ENCODE results near the gene INTS15. TPM values are rescaled to one million over a fixed set of nuclear protein-coding genes. Genes with fewer than 3 reads are reported as not detected.

INTS15 gene
- total RNA-seq, 1 experiment from 2014 or later, result 21.4 TPM

GRCh38 chr7:6612819-6613218, 23.0 kb downstream of the INTS15 start:
- no TSS peak for BruUV-seq (replicated peaks)

GRCh38 chr7:6613706-6614105, 23.9 kb downstream of the INTS15 start:
- H3K9me2 ChIP-seq (ENCODE audit: insufficient read depth), result no peaks in the 10 kb centered on the region
- H3K4me2 ChIP-seq, result 0 out of 2 replicates have a peak overlapping the region, but pooled peaks have one; percentile 4
- peaks cover 28% of the 10 kb centered on the region; the same call in 1 of the 2 replicates for H3F3A ChIP-seq (ENCODE audit: insufficient read depth, low read depth)
- no peaks in the 10 kb centered on the region for H3K79me2 ChIP-seq (ENCODE audit: low read depth)
- no peak for TF ChIP-seq EZH2 (IDR thresholded peaks at IDR 0.05; ENCODE audit: low read depth)
- TF ChIP-seq CTCF (conservative IDR thresholded peaks at IDR 0.05), result no peak
- H3K27ac ChIP-seq, result no peak overlapping the region
- H3K9me3 ChIP-seq (ENCODE audit: insufficient read depth, low read depth), result no peaks in the 10 kb centered on the region
- no peaks in the 10 kb centered on the region for H3K27me3 ChIP-seq (ENCODE audit: insufficient read depth, low read depth)
- DNase-seq, result peak in 1 of 2 experiments; percentile 42
- POLR2A ChIA-PET (ENCODE audit: unreplicated experiment), result no interaction called here
- H3K4me1 ChIP-seq (replicated peaks; ENCODE audit: insufficient read depth), result 0 out of 2 replicates have a peak, but pooled peaks cover 14% of the 10 kb centered on the region
- H3K36me3 ChIP-seq (ENCODE audit: low read depth), result no peaks in the 10 kb centered on the region
- CTCF ChIA-PET, result no interaction called here
- no peak overlapping the region for H2AFZ ChIP-seq
- H3K4me3 ChIP-seq, result no peak overlapping the region
- intact Hi-C loops (cut with micrococcal nuclease; ENCODE audit: unreplicated experiment), result no loop called here
- no peaks in the 10 kb centered on the region for H4K20me1 ChIP-seq (ENCODE audit: insufficient read depth)
- BruUV-seq (replicated peaks), result no TSS peak

More at GRCh38 chr7:6612819-6613218, 23.0 kb downstream of the INTS15 start:
- peaks cover 28% of the 10 kb centered on the region; the same call in 1 of the 2 replicates for H3F3A ChIP-seq (ENCODE audit: insufficient read depth, low read depth)
- CTCF ChIA-PET, result interaction anchor here (0.6 kb wide), 1 partner anchor 23 kb away, joined by 4 read pairs; the partner anchor contains the start of gene INTS15
- H3K4me3 ChIP-seq, result no peak overlapping the region
- H3K79me2 ChIP-seq (ENCODE audit: low read depth), result no peaks in the 10 kb centered on the region
- TF ChIP-seq CTCF (conservative IDR thresholded peaks at IDR 0.05) (no peak), EZH2 (IDR thresholded peaks at IDR 0.05; ENCODE audit: low read depth) (no peak)
- H4K20me1 ChIP-seq (ENCODE audit: insufficient read depth), result no peaks in the 10 kb centered on the region
- no peaks in the 10 kb centered on the region for H3K36me3 ChIP-seq (ENCODE audit: low read depth)
- 0 out of 2 replicates have a peak, but pooled peaks cover 14% of the 10 kb centered on the region for H3K4me1 ChIP-seq (replicated peaks; ENCODE audit: insufficient read depth)
- H3K4me2 ChIP-seq, result no peak overlapping the region
- H2AFZ ChIP-seq, result no peak overlapping the region
- POLR2A ChIA-PET (ENCODE audit: unreplicated experiment), result interaction anchor here (0.7 kb wide), 1 partner anchor 11 kb away, joined by 16 read pairs; no protein-coding TSS in a partner anchor
- DNase-seq, result no peak
- H3K27me3 ChIP-seq (ENCODE audit: insufficient read depth, low read depth), result no peaks in the 10 kb centered on the region
- H3K9me2 ChIP-seq (ENCODE audit: insufficient read depth), result no peaks in the 10 kb centered on the region
- intact Hi-C loops (cut with micrococcal nuclease; ENCODE audit: unreplicated experiment), result no loop called here
- H3K9me3 ChIP-seq (ENCODE audit: insufficient read depth, low read depth), result no peaks in the 10 kb centered on the region
- no peak overlapping the region for H3K27ac ChIP-seq

GRCh38 chr7:6614953-6615722, 25.3 kb downstream of the INTS15 start, which contains the start of gene ZNF853:
Gene ZNF853, plus strand, starts transcription at chr7:6615610. Its CDS starts 565 bp downstream, at chr7:6616175.
- H3K4me2 ChIP-seq, result peak within 1 kb of the TSS; percentile 84
- POLR2A ChIA-PET (ENCODE audit: unreplicated experiment), result interaction anchor here (0.6 kb wide), 2 partner anchors 41 to 396 kb away, joined by 3 to 18 read pairs; no protein-coding TSS in a partner anchor
- TF ChIP-seq CTCF (conservative IDR thresholded peaks at IDR 0.05), result no peak
- TF ChIP-seq EZH2 (IDR thresholded peaks at IDR 0.05; ENCODE audit: low read depth), result no peak
- H3K27ac ChIP-seq, result no peak within 1 kb of the TSS
- CTCF ChIA-PET, result no interaction called here
- no peaks in the 10 kb centered on the region for H3K36me3 ChIP-seq (ENCODE audit: low read depth)
- H2AFZ ChIP-seq, result peak within 1 kb of the TSS; percentile 85
- DNase-seq, result no peak
- no peaks in the 10 kb centered on the region for H3K27me3 ChIP-seq (ENCODE audit: insufficient read depth, low read depth)
- intact Hi-C loops (cut with micrococcal nuclease; ENCODE audit: unreplicated experiment), result no loop called here
- peaks cover 24% of the 10 kb centered on the region; the same call in 1 of the 2 replicates for H3F3A ChIP-seq (ENCODE audit: insufficient read depth, low read depth)
- peak within 1 kb of the TSS; percentile 83 for H3K4me3 ChIP-seq
- H3K9me2 ChIP-seq (ENCODE audit: insufficient read depth), result no peaks in the 10 kb centered on the region
- 0 out of 2 replicates have a peak, but pooled peaks cover 14% of the 10 kb centered on the region for H3K4me1 ChIP-seq (replicated peaks; ENCODE audit: insufficient read depth)
- no peaks in the 10 kb centered on the region for H3K79me2 ChIP-seq (ENCODE audit: low read depth)
- H3K9me3 ChIP-seq (ENCODE audit: insufficient read depth, low read depth), result no peaks in the 10 kb centered on the region
- BruUV-seq (replicated peaks), result no TSS peak
- H4K20me1 ChIP-seq (ENCODE audit: insufficient read depth), result no peaks in the 10 kb centered on the region
